ENCODE results near the gene JPH3.

The JPH3 gene

GRCh38 chr16:87746178-87746577, 143.9 kb downstream of the JPH3 start:
- H3K9me3 Mint-ChIP-seq: peaks cover 5% of the 10 kb centered on the region
- no peaks in the 10 kb centered on the region for H3K27me3 Mint-ChIP-seq (ENCODE audit: low read depth, poor library complexity)
- TF ChIP-seq CTCF (IDR thresholded peaks at IDR 0.05): no peak
- no peak overlapping the region for H3K27ac Mint-ChIP-seq
- no peak for DNase-seq
- peaks cover 66% of the 10 kb centered on the region for H3K36me3 Mint-ChIP-seq (ENCODE audit: low read depth)
- H3K4me3 Mint-ChIP-seq: no peak overlapping the region
- no peaks in the 10 kb centered on the region for H3K4me1 Mint-ChIP-seq
